SK-MEL-5 (cell line): ENCODE data around the gene RPL32. TPM values are rescaled to one million over a fixed set of nuclear protein-coding genes. Genes with fewer than 3 reads are reported as not detected.
"Not testable (repeated sequence)": the region's sequence is repeated elsewhere in the genome, so short reads cannot be mapped to it uniquely, and the experiment has no call there.

Experiments used
- DNase-seq: peaks from one replicate; pipeline ENCODE4 v3.0.0-alpha.2; 2016; ENCODE audit warnings: low read depth, low spot score
- in situ Hi-C: cut with HindIII; loops from 2 replicates; pipeline ENCODE4 v1.10.0; 2016; ENCODE audit warnings: low sequenced_read_pairs, high pct_unique_total_duplicates, low pct_unique_long_range_greater_than_20kb
- polyA plus RNA-seq, 2 experiments: library from polyadenylated mRNA; depleted of rRNA; stranded (reverse); fragments of >200 nt; gene quantifications; 2 replicates each; pipeline ENCODE4 v1.2.3, GENCODE V29; 2015
- total RNA-seq: library from RNA; depleted of rRNA; stranded (reverse); fragments of >200 nt; shearing (Covaris generic); gene quantifications from 2 replicates; pipeline ENCODE4 v1.2.3, GENCODE V29; 2014; rRNA removed

The RPL32 gene
- total RNA-seq = 3,441 and 3,581 TPM in 2 replicates
- 1,229 and 1,284 TPM in 2 replicates for polyA plus RNA-seq (2015; cell fraction: cytosol; rRNA removed)
- polyA plus RNA-seq (2015; cell fraction: nucleus; rRNA removed) = 323 and 338 TPM in 2 replicates

DNA sequence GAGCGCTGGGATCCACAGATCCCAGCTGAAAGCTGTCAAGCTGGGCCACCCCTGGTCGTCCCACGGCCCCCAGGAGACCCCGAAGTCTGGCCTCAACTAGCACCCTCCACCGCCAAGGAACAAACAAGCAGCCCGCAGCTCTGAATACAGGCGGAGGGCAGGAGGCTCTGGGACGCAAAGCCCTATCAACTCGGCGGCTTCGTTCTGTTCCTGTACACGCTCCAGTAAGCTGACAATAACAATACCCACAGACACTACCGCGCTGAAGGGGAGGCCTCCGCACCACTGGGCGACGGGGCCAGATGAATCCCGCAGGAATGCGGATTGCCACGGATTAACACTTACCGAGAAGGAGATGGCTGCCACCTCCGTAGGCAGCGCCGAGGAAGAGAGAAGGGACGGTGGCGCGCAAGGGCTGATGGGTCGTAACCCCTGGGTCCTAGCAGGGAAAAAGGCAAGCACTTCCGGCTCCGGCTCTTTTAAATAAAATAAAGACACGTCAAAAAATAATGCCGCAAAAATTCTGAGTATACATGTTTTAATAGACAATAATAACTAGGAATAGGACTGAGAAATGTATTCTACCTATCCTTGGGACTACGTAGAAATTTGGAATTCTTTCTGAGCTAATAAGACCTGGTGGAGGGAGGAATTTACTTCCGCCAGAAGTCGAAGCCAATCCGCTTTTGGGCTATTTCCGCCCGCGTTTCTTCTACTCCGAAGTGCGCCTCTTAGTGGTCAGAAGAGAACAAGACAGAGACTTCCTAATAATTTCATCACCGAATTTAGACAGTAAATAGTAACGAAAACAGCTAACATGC is at the start of gene RPL32:
Gene RPL32, minus strand, starts transcription at position 417 of the 821 bp plus-strand sequence. CDS start 1,328 bp downstream, outside the sequence.
- peak; percentile 95 for DNase-seq
- in situ Hi-C loops = no loop called here

- no peak for DNase-seq
- in situ Hi-C loops = loop anchor here (25.0 kb wide), 1 partner anchor 97 kb away; no protein-coding TSS in a partner anchor
These were observed 49.4 kb upstream of the RPL32 start for GRCh38 chr3:12890610-12891390.

DNA sequence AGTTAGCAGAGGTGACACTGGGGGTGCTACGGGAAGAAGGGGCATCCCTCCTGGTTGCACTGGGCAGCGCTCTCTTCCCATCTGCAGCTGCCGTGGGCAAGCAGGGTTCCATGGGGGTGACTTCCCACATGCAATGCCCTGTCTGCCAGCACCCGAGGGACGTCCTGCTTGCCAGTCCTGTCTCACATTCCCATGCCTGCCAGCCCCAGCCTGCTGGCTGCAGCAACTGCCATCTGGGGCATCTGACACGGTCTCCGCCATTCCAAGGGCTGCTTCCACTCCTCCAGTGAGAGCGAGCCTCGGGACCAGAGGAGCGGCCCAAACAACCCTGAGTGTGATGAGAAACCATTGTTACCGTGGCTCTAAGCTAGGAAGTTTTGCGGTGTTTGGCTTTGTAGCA is 45.4 kb upstream of the RPL32 start:
- in situ Hi-C loops = loop anchor here (25.0 kb wide), 1 partner anchor 101 kb away; no protein-coding TSS in a partner anchor
- DNase-seq = no peak

- no peak for DNase-seq
- in situ Hi-C loops = loop anchor here (25.0 kb wide), 1 partner anchor 101 kb away; no protein-coding TSS in a partner anchor
These were observed 44.8 kb upstream of the RPL32 start for GRCh38 chr3:12886106-12886679.

GRCh38 chr3:12885583-12885930 is 44.2 kb upstream of the RPL32 start:
- DNase-seq = no peak
- in situ Hi-C loops = loop anchor here (25.0 kb wide), 1 partner anchor 102 kb away; no protein-coding TSS in a partner anchor

- in situ Hi-C loops = loop anchor here (25.0 kb wide), 1 partner anchor 102 kb away; no protein-coding TSS in a partner anchor
- no peak for DNase-seq
These were observed 43.6 kb upstream of the RPL32 start for GRCh38 chr3:12884790-12885582.

DNA sequence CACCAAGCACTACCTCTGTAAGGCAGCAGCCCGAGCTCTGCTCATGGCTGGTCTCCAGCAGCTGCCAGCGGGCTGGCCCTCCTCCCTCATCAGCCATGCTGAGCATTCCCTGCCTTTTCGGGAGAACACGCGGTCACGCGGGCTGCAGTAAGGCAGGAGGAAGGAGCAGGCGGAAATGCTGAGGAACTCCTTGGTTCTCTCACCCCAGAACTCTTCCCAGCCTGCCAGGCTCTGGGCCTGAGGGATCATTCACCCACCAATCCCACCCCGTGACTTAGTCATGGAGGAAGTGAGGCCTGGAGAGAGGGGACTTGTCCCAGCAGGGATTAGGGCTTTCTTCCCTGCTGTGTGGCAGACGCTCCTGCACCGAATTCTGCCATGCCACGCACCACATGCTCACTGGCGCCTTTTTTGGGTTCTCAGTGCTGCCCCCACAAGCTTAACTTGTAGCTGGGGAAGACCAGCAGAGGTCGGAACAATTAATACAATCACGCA is 42.9 kb upstream of the RPL32 start:
- in situ Hi-C loops = loop anchor here (25.0 kb wide), 1 partner anchor 103 kb away; no protein-coding TSS in a partner anchor
- no peak for DNase-seq

DNA sequence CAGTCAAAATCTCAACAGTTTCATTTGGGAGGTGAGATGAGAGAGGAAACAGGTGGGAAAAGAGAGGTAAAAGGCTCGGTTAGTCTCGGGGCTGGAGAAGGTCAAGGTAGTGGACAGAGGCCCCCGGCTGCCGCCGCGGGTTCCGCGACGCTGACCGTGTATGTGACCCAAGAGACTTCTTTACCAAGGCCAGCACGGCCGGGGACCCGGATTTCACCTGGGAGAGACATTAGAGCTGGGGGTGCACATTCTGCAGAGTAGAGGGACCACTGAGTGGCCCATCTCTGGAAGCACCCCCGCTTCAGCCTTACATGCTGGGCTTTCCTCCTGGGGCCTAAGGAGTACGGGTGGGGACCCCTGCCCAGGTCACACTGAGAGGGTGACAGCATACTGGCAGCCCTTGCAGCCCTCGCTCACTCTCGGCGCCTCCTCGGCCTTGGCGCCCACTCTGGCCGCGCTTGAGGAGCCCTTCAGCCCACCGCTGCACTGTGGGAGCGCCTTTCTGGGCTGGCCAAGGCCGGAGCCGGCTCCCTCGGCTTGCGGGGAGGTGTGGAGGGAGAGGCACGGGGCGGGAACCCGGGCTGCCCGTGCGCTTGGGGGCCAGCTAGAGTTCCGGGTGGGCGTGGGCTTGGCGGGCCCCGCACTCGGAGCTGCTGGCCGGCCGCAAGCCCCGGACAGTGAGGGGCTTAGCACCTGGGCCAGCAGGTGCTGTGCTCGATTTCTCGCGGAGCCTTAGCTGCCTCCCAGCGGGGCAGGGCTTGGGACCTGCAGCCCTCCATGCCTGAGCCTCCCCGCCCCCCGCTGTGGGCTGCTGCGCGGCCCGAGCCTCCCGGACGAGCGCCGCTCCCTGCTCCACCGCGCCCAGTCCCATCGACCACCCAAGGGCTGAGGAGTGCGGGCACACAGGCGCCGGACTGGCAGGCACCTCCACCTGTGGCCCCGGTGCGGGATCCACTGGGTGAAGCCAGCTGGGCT is 41.3 kb upstream of the RPL32 start:
- no peak for DNase-seq
- in situ Hi-C loops = loop anchor here (25.0 kb wide), 1 partner anchor 105 kb away; no protein-coding TSS in a partner anchor

- not testable (repeated sequence) for DNase-seq
- in situ Hi-C loops = loop anchor here (25.0 kb wide), 1 partner anchor 105 kb away; no protein-coding TSS in a partner anchor
These were observed 40.5 kb upstream of the RPL32 start for GRCh38 chr3:12881858-12882257.

DNA sequence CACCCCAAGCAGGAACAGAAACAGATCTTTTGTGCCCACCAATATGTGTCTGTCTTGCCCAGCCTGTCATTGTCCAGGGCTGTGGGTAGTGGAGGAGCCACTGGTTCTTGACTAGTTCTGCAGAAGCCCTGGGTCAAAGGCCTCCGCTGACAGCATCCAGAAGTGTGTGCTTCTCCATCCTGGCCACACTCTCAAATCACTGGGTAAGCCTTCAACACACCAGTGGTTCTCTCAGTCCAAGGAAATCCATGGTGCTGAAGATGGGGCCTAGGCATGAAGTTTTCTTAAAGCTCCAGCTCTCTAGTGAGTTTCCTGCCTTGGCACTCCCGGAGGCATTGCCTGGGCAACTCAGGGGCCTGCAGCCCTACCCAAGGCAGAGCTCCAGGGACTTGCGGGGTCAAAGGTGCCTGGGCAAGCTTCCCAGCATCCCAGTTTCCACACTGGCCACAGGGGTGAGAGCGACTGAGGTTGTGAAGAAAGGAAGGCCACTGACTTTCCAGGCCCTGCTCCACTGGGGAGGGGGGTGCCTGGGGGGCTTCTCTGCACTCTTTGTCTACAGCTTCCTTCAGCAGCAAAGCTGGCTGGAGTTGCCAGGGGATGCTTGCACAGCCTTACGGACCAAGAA is 37.9 kb upstream of the RPL32 start:
- in situ Hi-C loops = loop anchor here (25.0 kb wide), 1 partner anchor 108 kb away; no protein-coding TSS in a partner anchor
- DNase-seq = no peak

GRCh38 chr3:12878758-12879157 is 37.4 kb upstream of the RPL32 start:
- not testable (repeated sequence) for DNase-seq
- in situ Hi-C loops = loop anchor here (25.0 kb wide), 1 partner anchor 109 kb away; no protein-coding TSS in a partner anchor

- in situ Hi-C loops = loop anchor here (25.0 kb wide), 1 partner anchor 109 kb away; no protein-coding TSS in a partner anchor
- DNase-seq = no peak
These were observed 36.8 kb upstream of the RPL32 start for GRCh38 chr3:12878141-12878574.

- DNase-seq = no peak
- in situ Hi-C loops = loop anchor here (25.0 kb wide), 1 partner anchor 110 kb away; no protein-coding TSS in a partner anchor
These were observed 35.7 kb upstream of the RPL32 start for GRCh38 chr3:12877040-12877439.

GRCh38 chr3:12875857-12876836 is 34.8 kb upstream of the RPL32 start:
- in situ Hi-C loops = loop anchor here (25.0 kb wide), 1 partner anchor 111 kb away; no protein-coding TSS in a partner anchor
- DNase-seq = no peak
